Measurements from ENCODE around the gene LINC00632.
"Not testable (repeated sequence)": the region's sequence is repeated elsewhere in the genome, so short reads cannot be mapped to it uniquely, and the experiment has no call there.

The LINC00632 gene

DNA sequence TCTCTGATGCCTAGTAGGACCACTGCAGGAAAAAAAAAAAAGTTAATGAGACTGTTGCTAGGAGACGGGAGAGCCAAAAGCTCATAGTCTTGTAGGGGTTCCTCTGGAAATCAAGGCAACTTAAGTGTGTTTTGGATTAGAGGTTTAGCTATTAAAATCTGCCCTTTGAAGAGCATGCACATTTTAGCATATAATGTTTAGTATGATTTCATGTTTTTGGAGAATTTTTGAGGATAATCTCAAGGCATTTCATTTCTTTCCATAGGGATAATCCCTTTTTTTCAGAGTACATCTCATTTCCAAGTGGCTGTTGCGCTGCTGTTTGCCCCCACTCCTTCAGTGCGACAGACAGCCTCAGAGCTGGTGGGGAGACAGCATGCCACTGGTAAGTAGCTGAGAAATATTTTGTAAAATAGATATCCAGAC lies at the start of gene LINC00632:
TSS of gene LINC00632 (plus strand) at position 339 of the 426 bp plus-strand sequence.
- no peak for DNase-seq (ENCODE audit: low read depth)
- TF ChIP-seq CTCF (conservative IDR thresholded peaks at IDR 0.05; ENCODE audit: low read depth, low read length): no peak
- peak within 1 kb of the TSS; percentile 1 for H3K4me3 ChIP-seq (ENCODE audit: low read length)

DNA sequence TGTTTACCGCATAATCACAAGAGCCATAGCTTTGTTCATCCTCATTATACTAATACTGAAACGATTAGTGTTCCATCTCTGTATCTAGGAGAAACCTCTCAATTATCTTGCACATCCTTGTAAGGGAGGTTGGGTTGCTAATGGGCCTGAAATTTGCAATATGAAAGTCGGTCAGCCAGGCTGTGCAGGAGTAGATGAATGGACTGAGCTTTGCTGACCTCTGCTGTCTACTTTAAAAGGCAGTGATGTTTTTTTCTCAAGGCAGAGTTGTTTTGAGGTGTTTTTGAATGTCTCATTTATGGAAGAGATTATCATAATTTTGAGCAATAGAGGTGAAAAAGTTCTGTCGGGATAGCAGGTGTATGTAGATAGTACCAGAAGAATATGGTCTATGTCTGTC lies 47.9 kb upstream of the LINC00632 start:
- no peak overlapping the region for H3K4me3 ChIP-seq (ENCODE audit: low read length)
- no peak for DNase-seq (ENCODE audit: low read depth)
- peak; percentile 36 for TF ChIP-seq CTCF (conservative IDR thresholded peaks at IDR 0.05; ENCODE audit: low read depth, low read length)

- no peak overlapping the region for H3K4me3 ChIP-seq (ENCODE audit: low read length)
- DNase-seq (ENCODE audit: low read depth): peak; percentile 11
- peak; percentile 38 for TF ChIP-seq CTCF (conservative IDR thresholded peaks at IDR 0.05; ENCODE audit: low read depth, low read length)
These were observed 44.6 kb upstream of the LINC00632 start for GRCh38 chrX:140664939-140665338.

GRCh38 chrX:140672840-140673731 lies 36.5 kb upstream of the LINC00632 start:
- H3K4me3 ChIP-seq (ENCODE audit: low read length): no peak overlapping the region
- DNase-seq (ENCODE audit: low read depth): no peak
- no peak for TF ChIP-seq CTCF (conservative IDR thresholded peaks at IDR 0.05; ENCODE audit: low read depth, low read length)

DNA sequence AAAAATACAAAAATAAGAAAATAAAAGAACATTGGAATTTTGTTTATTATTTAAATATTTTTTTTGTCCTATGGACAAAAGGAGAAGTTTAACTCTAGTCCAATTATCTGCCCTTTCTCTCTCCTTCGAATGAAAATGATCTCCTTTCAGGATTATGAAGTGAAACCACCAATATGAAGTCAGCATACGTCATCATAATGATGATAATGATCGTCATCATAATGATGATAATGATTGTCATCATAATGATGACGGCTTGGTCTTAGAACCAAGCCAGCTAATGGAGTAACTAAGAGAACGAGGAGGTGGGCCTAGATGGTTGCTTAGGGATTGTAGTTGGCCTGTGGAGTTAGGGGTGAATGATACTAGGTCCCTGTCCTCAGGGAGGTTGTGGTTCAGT lies 21.9 kb upstream of the LINC00632 start:
- no peak for TF ChIP-seq CTCF (conservative IDR thresholded peaks at IDR 0.05; ENCODE audit: low read depth, low read length)
- no peak for DNase-seq (ENCODE audit: low read depth)
- no peak overlapping the region for H3K4me3 ChIP-seq (ENCODE audit: low read length)

DNA sequence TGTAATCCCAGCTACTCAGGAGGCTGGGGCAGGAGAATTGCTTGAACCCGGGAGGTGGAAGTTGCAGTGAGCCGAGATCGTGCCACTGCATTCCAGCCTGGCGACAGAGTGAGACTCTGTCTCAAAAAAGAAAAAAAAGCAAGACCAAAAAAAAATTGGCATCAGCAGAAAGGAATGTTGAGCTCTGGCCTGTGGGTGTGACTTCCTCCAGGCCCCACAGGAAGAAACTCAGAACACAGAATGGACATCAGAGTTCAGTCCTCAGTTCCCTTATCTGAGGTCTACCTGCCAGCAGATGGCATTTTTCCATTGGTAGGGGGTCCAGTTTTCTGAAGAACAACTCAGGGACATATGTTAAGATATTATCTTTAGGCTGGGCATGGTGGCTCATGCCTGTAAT lies 18.0 kb upstream of the LINC00632 start:
- not testable (repeated sequence) for DNase-seq (ENCODE audit: low read depth)

DNA sequence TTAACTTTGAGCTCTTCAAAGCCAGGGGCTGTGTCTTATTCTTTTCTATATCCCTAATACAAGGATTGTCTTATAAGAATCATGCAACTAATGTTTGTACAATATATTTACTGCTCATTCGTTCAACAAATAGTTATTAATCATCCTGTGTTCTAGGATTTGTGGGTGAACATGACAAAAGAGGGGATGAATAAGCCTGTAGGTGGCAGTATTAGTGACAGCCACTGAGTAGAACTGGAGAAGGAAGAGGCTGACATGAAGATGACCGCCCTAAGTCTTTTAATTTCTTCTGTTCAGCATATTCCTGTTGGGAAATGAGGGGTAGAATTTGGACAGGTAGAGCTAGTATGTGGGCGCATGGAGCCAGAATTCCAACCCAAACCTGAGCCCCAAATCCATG lies 11.9 kb upstream of the LINC00632 start:
- no peak overlapping the region for H3K4me3 ChIP-seq (ENCODE audit: low read length)
- DNase-seq (ENCODE audit: low read depth): no peak
- peak; percentile 45 for TF ChIP-seq CTCF (conservative IDR thresholded peaks at IDR 0.05; ENCODE audit: low read depth, low read length)

More for the DNA sequence above, 18.0 kb upstream of the LINC00632 start:
- not testable (repeated sequence) for H3K4me3 ChIP-seq (ENCODE audit: low read length)

Measured in retinal pigment epithelial cell (primary cell).